Astrocyte of the cerebellum (primary cell): ENCODE data around the gene CP.
"Not testable (repeated sequence)": the region's sequence is repeated elsewhere in the genome, so short reads cannot be mapped to it uniquely, and the experiment has no call there.

ENCODE experiments used
- DNase-seq: peaks from one replicate; pipeline ENCODE4 v3.0.0-alpha.2; 2011; ENCODE audit warnings: low read depth
- H3K4me3 ChIP-seq: 2 replicates; pipeline ENCODE4 v1.5.1; 2011; ENCODE audit warnings: mild to moderate bottlenecking, low read depth, low read length, moderate library complexity
- CTCF ChIP-seq: IDR thresholded peaks from 2 replicates; pipeline ENCODE4 v1.5.1; 2012; ENCODE audit warnings: low read length, low read depth, moderate library complexity, mild to moderate bottlenecking; ENCODE audit errors: missing control alignments
- in situ Hi-C: cut with HindIII; loops from 2 replicates; pipeline ENCODE4 v1.10.0; 2017; ENCODE audit warnings: low sequenced_read_pairs

The CP gene

GRCh38 chr3:149233323-149233722, 11.7 kb upstream of the CP start:
- TF ChIP-seq CTCF: no peak
- H3K4me3 ChIP-seq: no peak overlapping the region
- in situ Hi-C loops: no loop called here
- no peak for DNase-seq

GRCh38 chr3:149231871-149232270, 10.2 kb upstream of the CP start:
- DNase-seq: no peak
- H3K4me3 ChIP-seq: no peak overlapping the region
- TF ChIP-seq CTCF: no peak
- in situ Hi-C loops: no loop called here

GRCh38 chr3:149227591-149228268, 6.1 kb upstream of the CP start:
- no peak for DNase-seq
- no peak for TF ChIP-seq CTCF
- no peak overlapping the region for H3K4me3 ChIP-seq
- in situ Hi-C loops: no loop called here

- in situ Hi-C loops: no loop called here
- TF ChIP-seq CTCF: no peak
- DNase-seq: no peak
- no peak overlapping the region for H3K4me3 ChIP-seq
These were observed 5.1 kb upstream of the CP start for GRCh38 chr3:149226776-149227175.

GRCh38 chr3:149224736-149225594, 3.3 kb upstream of the CP start:
- in situ Hi-C loops: no loop called here
- DNase-seq: peak; percentile 46
- peak overlapping the region; percentile 17 for H3K4me3 ChIP-seq
- no peak for TF ChIP-seq CTCF

GRCh38 chr3:149223461-149223820, 1.8 kb upstream of the CP start:
- no peak overlapping the region for H3K4me3 ChIP-seq
- in situ Hi-C loops: no loop called here
- no peak for DNase-seq
- no peak for TF ChIP-seq CTCF

GRCh38 chr3:149219380-149220121, 2.1 kb downstream of the CP start:
- in situ Hi-C loops, H3K4me3 ChIP-seq, DNase-seq: not testable (repeated sequence)
